Activated CD4-positive, alpha-beta T cell treated with anti-CD3 and anti-CD28 coated beads, Interleukin-2, amount 10 ng/mL, durations not matched to agents 7 days and 5 days (primary cell): ENCODE results near the gene PHAF1. TPM values are rescaled to one million over a fixed set of nuclear protein-coding genes. Genes with fewer than 3 reads are reported as not detected.
A peak's percentile ranks its signal among the peaks of the same experiment; 100 is the strongest.
"Not testable (repeated sequence)": the region's sequence is repeated elsewhere in the genome, so short reads cannot be mapped to it uniquely, and the experiment has no call there.

Experiments
- CTCF ChIA-PET: fragments of 350-600 bp; sonication (Branson Sonifier 250); formaldehyde crosslinking; loops from one replicate; lab custom pipeline; 2021; ENCODE audit warnings: antibody characterized with exemption; lab: Charles Lee
- POLR2A ChIA-PET: fragments of 350-600 bp; sonication (Branson Sonifier 250); formaldehyde crosslinking; loops from one replicate; lab custom pipeline; 2021; ENCODE audit warnings: antibody characterized with exemption; lab: Charles Lee
- DNase-seq: peaks from one replicate; pipeline ENCODE4 v3.0.0-alpha.2; 2020
- H3K27ac Mint-ChIP-seq: one replicate; pipeline ENCODE4 v1.8.0; 2021; ENCODE audit warnings: mild to moderate bottlenecking, moderate library complexity, mixed read lengths
- H3K27me3 Mint-ChIP-seq: one replicate; pipeline ENCODE4 v1.8.0; 2021; ENCODE audit warnings: mixed read lengths
- H3K36me3 Mint-ChIP-seq: one replicate; pipeline ENCODE4 v1.8.0; 2021; ENCODE audit warnings: low read depth, mixed read lengths
- H3K4me1 Mint-ChIP-seq: one replicate; pipeline ENCODE4 v1.8.0; 2021; ENCODE audit warnings: mixed read lengths
- H3K4me3 Mint-ChIP-seq: one replicate; pipeline ENCODE4 v1.8.0; 2021; ENCODE audit warnings: mild to moderate bottlenecking, moderate library complexity, mixed read lengths
- H3K9me3 Mint-ChIP-seq: one replicate; pipeline ENCODE4 v1.8.0; 2021; ENCODE audit warnings: mixed read lengths
- total RNA-seq, 2 experiments: library from RNA; stranded (reverse); gene quantifications; one replicate each; pipeline ENCODE4 v1.2.3, GENCODE V29; 2021

The PHAF1 gene
- total RNA-seq, 2 experiments from 2014 or later = 15.2 to 19.0 TPM

- no peaks in the 10 kb centered on the region for H3K9me3 Mint-ChIP-seq
- H3K27me3 Mint-ChIP-seq = no peaks in the 10 kb centered on the region
- peaks cover 34% of the 10 kb centered on the region for H3K4me1 Mint-ChIP-seq
- DNase-seq = no peak
- peak overlapping the region; percentile 76 for H3K27ac Mint-ChIP-seq
- CTCF ChIA-PET = no interaction called here
- POLR2A ChIA-PET = no interaction called here
- peak overlapping the region; percentile 95 for H3K4me3 Mint-ChIP-seq
- peaks cover 8% of the 10 kb centered on the region for H3K36me3 Mint-ChIP-seq
Observed at GRCh38 chr16:67108931-67109406, 772 bp upstream of the PHAF1 start.

GRCh38 chr16:67111951-67112444 lies 2.3 kb downstream of the PHAF1 start:
- DNase-seq = no peak
- peak overlapping the region; percentile 2 for H3K4me3 Mint-ChIP-seq
- no peaks in the 10 kb centered on the region for H3K27me3 Mint-ChIP-seq
- ChIA-PET POLR2A (no interaction called here), CTCF (interaction anchor here (1.0 to 4.2 kb wide), 3 partner anchors 29 to 137 kb away, joined by 3 to 20 read pairs (median 5); partner anchors contain the start of gene SLC9A5)
- no peaks in the 10 kb centered on the region for H3K9me3 Mint-ChIP-seq
- H3K4me1 Mint-ChIP-seq = peaks cover 34% of the 10 kb centered on the region
- H3K36me3 Mint-ChIP-seq = peaks cover 8% of the 10 kb centered on the region
- H3K27ac Mint-ChIP-seq = no peak overlapping the region

GRCh38 chr16:67112591-67113399 lies 3.1 kb downstream of the PHAF1 start:
- CTCF ChIA-PET = interaction anchor here (0.6 to 4.2 kb wide), 7 partner anchors 28 to 650 kb away, joined by 3 to 20 read pairs (median 5); partner anchors contain the start of gene SLC9A5
- Mint-ChIP-seq H3K36me3 (peaks cover 8% of the 10 kb centered on the region), H3K9me3 (no peaks in the 10 kb centered on the region), H3K27ac (no peak overlapping the region), H3K4me1 (peaks cover 34% of the 10 kb centered on the region), H3K4me3 (no peak overlapping the region), H3K27me3 (no peaks in the 10 kb centered on the region)
- DNase-seq = no peak
- POLR2A ChIA-PET = no interaction called here

GRCh38 chr16:67114793-67115192 lies 5.1 kb downstream of the PHAF1 start:
- H3K4me3 Mint-ChIP-seq = no peak overlapping the region
- H3K27ac Mint-ChIP-seq = no peak overlapping the region
- no peak for DNase-seq
- CTCF ChIA-PET = interaction anchor here (1.2 to 2.5 kb wide), 4 partner anchors 8 to 41 kb away, joined by 4 to 8 read pairs (median 5); no protein-coding TSS in a partner anchor
- H3K36me3 Mint-ChIP-seq = peaks cover 10% of the 10 kb centered on the region
- H3K4me1 Mint-ChIP-seq = peaks cover 29% of the 10 kb centered on the region
- POLR2A ChIA-PET = no interaction called here
- no peaks in the 10 kb centered on the region for H3K9me3 Mint-ChIP-seq
- H3K27me3 Mint-ChIP-seq = no peaks in the 10 kb centered on the region

GRCh38 chr16:67115639-67116038 lies 5.9 kb downstream of the PHAF1 start:
- DNase-seq = no peak
- H3K27me3 Mint-ChIP-seq = no peaks in the 10 kb centered on the region
- H3K36me3 Mint-ChIP-seq = peaks cover 14% of the 10 kb centered on the region
- peaks cover 23% of the 10 kb centered on the region for H3K4me1 Mint-ChIP-seq
- no peak overlapping the region for H3K4me3 Mint-ChIP-seq
- ChIA-PET POLR2A (no interaction called here), CTCF (interaction anchor here (0.6 to 2.5 kb wide), 6 partner anchors 9 to 77 kb away, joined by 3 to 8 read pairs (median 5); no protein-coding TSS in a partner anchor)
- H3K27ac Mint-ChIP-seq = no peak overlapping the region
- H3K9me3 Mint-ChIP-seq = no peaks in the 10 kb centered on the region

GRCh38 chr16:67116388-67117311 lies 6.9 kb downstream of the PHAF1 start:
- POLR2A ChIA-PET = no interaction called here

GRCh38 chr16:67117716-67118115 lies 8.0 kb downstream of the PHAF1 start:
- DNase-seq = no peak
- peaks cover 17% of the 10 kb centered on the region for H3K36me3 Mint-ChIP-seq
- H3K4me3 Mint-ChIP-seq = no peak overlapping the region
- no peak overlapping the region for H3K27ac Mint-ChIP-seq
- CTCF ChIA-PET = interaction anchor here (0.6 to 1.6 kb wide), 4 partner anchors 38 to 502 kb away, joined by 3 to 4 read pairs (median 3); no protein-coding TSS in a partner anchor
- POLR2A ChIA-PET = no interaction called here
- peaks cover 5% of the 10 kb centered on the region for H3K4me1 Mint-ChIP-seq
- no peaks in the 10 kb centered on the region for H3K27me3 Mint-ChIP-seq
- H3K9me3 Mint-ChIP-seq = no peaks in the 10 kb centered on the region

More at GRCh38 chr16:67116388-67117311, 6.9 kb downstream of the PHAF1 start:
- no peak overlapping the region for H3K27ac Mint-ChIP-seq
- H3K4me3 Mint-ChIP-seq = no peak overlapping the region
- H3K27me3 Mint-ChIP-seq = no peaks in the 10 kb centered on the region
- CTCF ChIA-PET = interaction anchor here (0.6 to 2.5 kb wide), 6 partner anchors 10 to 78 kb away, joined by 3 to 8 read pairs (median 4); no protein-coding TSS in a partner anchor
- peaks cover 14% of the 10 kb centered on the region for H3K4me1 Mint-ChIP-seq
- no peaks in the 10 kb centered on the region for H3K9me3 Mint-ChIP-seq
- no peak for DNase-seq
- H3K36me3 Mint-ChIP-seq = peaks cover 17% of the 10 kb centered on the region

- peaks cover 19% of the 10 kb centered on the region for H3K36me3 Mint-ChIP-seq
- no peaks in the 10 kb centered on the region for H3K9me3 Mint-ChIP-seq
- no peak for DNase-seq
- H3K27me3 Mint-ChIP-seq = no peaks in the 10 kb centered on the region
- peak overlapping the region; percentile 46 for H3K27ac Mint-ChIP-seq
- H3K4me3 Mint-ChIP-seq = no peak overlapping the region
- ChIA-PET CTCF (interaction anchor here (1.4 kb wide), 1 partner anchor 8 kb away, joined by 4 read pairs; no protein-coding TSS in a partner anchor), POLR2A (no interaction called here)
- no peaks in the 10 kb centered on the region for H3K4me1 Mint-ChIP-seq
Observed at GRCh38 chr16:67120025-67120424, 10.3 kb downstream of the PHAF1 start.

- H3K36me3 Mint-ChIP-seq = peaks cover 29% of the 10 kb centered on the region
- H3K9me3 Mint-ChIP-seq, CTCF ChIA-PET, H3K27me3 Mint-ChIP-seq, DNase-seq, H3K27ac Mint-ChIP-seq, H3K4me1 Mint-ChIP-seq, H3K4me3 Mint-ChIP-seq, POLR2A ChIA-PET: not testable (repeated sequence)
Observed at GRCh38 chr16:67122799-67123198, 13.1 kb downstream of the PHAF1 start.

GRCh38 chr16:67128417-67128816 lies 18.7 kb downstream of the PHAF1 start:
- no peaks in the 10 kb centered on the region for H3K9me3 Mint-ChIP-seq
- no peak for DNase-seq
- H3K4me1 Mint-ChIP-seq = no peaks in the 10 kb centered on the region
- ChIA-PET CTCF (interaction anchor here (0.7 to 1.7 kb wide), 9 partner anchors 9 to 181 kb away, joined by 3 to 7 read pairs (median 4); no protein-coding TSS in a partner anchor), POLR2A (no interaction called here)
- peaks cover 27% of the 10 kb centered on the region for H3K36me3 Mint-ChIP-seq
- H3K27ac Mint-ChIP-seq = no peak overlapping the region
- H3K27me3 Mint-ChIP-seq = no peaks in the 10 kb centered on the region
- no peak overlapping the region for H3K4me3 Mint-ChIP-seq

GRCh38 chr16:67128887-67129286 lies 19.1 kb downstream of the PHAF1 start:
- DNase-seq = no peak
- Mint-ChIP-seq H3K9me3 (no peaks in the 10 kb centered on the region), H3K4me1 (no peaks in the 10 kb centered on the region), H3K36me3 (peaks cover 22% of the 10 kb centered on the region), H3K27me3 (no peaks in the 10 kb centered on the region), H3K27ac (no peak overlapping the region), H3K4me3 (no peak overlapping the region)
- CTCF ChIA-PET = interaction anchor here (0.7 to 1.7 kb wide), 10 partner anchors 8 to 182 kb away, joined by 3 to 7 read pairs (median 4); no protein-coding TSS in a partner anchor
- POLR2A ChIA-PET = no interaction called here

GRCh38 chr16:67129422-67129821 lies 19.7 kb downstream of the PHAF1 start:
- peaks cover 22% of the 10 kb centered on the region for H3K36me3 Mint-ChIP-seq
- DNase-seq = no peak
- H3K4me3 Mint-ChIP-seq = no peak overlapping the region
- no peaks in the 10 kb centered on the region for H3K4me1 Mint-ChIP-seq
- H3K9me3 Mint-ChIP-seq = no peaks in the 10 kb centered on the region
- H3K27ac Mint-ChIP-seq = no peak overlapping the region
- ChIA-PET POLR2A (no interaction called here), CTCF (interaction anchor here (0.6 to 1.9 kb wide), 12 partner anchors 8 to 1095 kb away, joined by 3 to 7 read pairs (median 3); no protein-coding TSS in a partner anchor)
- no peaks in the 10 kb centered on the region for H3K27me3 Mint-ChIP-seq
